Heart right ventricle (tissue), 16 donors: ENCODE results near the gene PTAFR. TPM values are rescaled to one million over a fixed set of nuclear protein-coding genes. Genes with fewer than 3 reads are reported as not detected.

Experiments
- ATAC-seq, 8 donors: fragments of 200-7000 bp; cut with Tn5 transposase; one replicate each; pipeline ENCODE4 v1.9.1; 2020; ENCODE audit warnings: mild to moderate bottlenecking in 8 of 8, moderate library complexity in 8 of 8, moderate number of reproducible peaks in 1 of 8
- DNase-seq, 2 donors: peaks; one replicate each; pipeline ENCODE4 v3.0.0-alpha.2; 2020
- H3K27ac ChIP-seq, 10 donors: fragments of 200-600 bp; sonication (generic) in 2 of 10; one replicate each; pipeline versions ENCODE4 v1.5.0 to v1.8.0; 2020 to 2022; ENCODE audit warnings: mild to moderate bottlenecking in 3 of 10
- H3K27me3 ChIP-seq, 7 donors: fragments of 200-600 bp; one replicate each; pipeline ENCODE4 v1.8.0; 2021 to 2022; ENCODE audit warnings: mild to moderate bottlenecking in 2 of 7
- H3K36me3 ChIP-seq, 9 donors: fragments of 200-600 bp; sonication (generic) in 1 of 9; one replicate each; pipeline versions ENCODE4 v1.5.0 to v1.8.0; 2020 to 2022; ENCODE audit warnings: mild to moderate bottlenecking in 2 of 9
- H3K4me1 ChIP-seq, 9 donors: fragments of 200-600 bp; sonication (generic) in 1 of 9; one replicate each; pipeline versions ENCODE4 v1.5.0 to v1.8.0; 2020 to 2022; ENCODE audit warnings: mild to moderate bottlenecking in 4 of 9
- H3K4me3 ChIP-seq, 10 donors: fragments of 200-600 bp; sonication (generic) in 2 of 10; one replicate each; pipeline versions ENCODE4 v1.5.0 to v1.8.0; 2020 to 2022; ENCODE audit warnings: mild to moderate bottlenecking in 7 of 10, moderate library complexity in 2 of 10
- H3K9me3 ChIP-seq, 11 donors: fragments of 200-600 bp in 10 of 11; sonication (generic) in 2 of 11; one replicate each; pipeline versions ENCODE4 v1.5.0 to v1.8.0; 2013 to 2022; ENCODE audit warnings: mild to moderate bottlenecking in 2 of 11, control low read depth in 1 of 11, moderate library complexity in 1 of 11
- CTCF ChIP-seq, 9 donors: fragments of 200-600 bp; sonication (generic) in 2 of 9; IDR thresholded peaks; one replicate each; pipeline versions ENCODE4 v1.5.0 to v1.8.0; 2021 to 2022; ENCODE audit warnings: antibody characterized with exemption in 9 of 9, mild to moderate bottlenecking in 5 of 9, moderate library complexity in 1 of 9
- WGBS, 2 donors: extraction: QIAGEN DNeasy Blood & Tissue Kit; methylation state at CpG; one replicate each; pipeline ENCODE4 v1.1.7; 2013; ENCODE audit warnings: inconsistent platforms in 1 of 2; 5-methylcytosine and 5-hydroxymethylcytosine counted together
- intact Hi-C, 10 donors: fragments of 100-400 bp; cut with DNase I; formaldehyde crosslinking; loops; one replicate each; pipeline versions ENCODE4 v1.11.1 to v1.14.2; 2022
- polyA plus RNA-seq, 2 donors: library from polyadenylated mRNA; stranded (reverse); fragments of 200-250 nt; gene quantifications; one replicate each; pipeline ENCODE4 v1.2.3, GENCODE V29; 2013
- total RNA-seq, 10 donors: library from RNA; stranded (reverse); fragmentation: NEBNext Ultra II Directional in 3 of 10; extraction: Animal tissue kit (Norgen Biotek cat#: 25700) in 3 of 10; gene quantifications; one replicate each; pipeline versions ENCODE4 v1.2.1 to v1.2.4, GENCODE V29; 2021 to 2023
- donor health status: Arrhythmogenic right ventricular cardiomyopathy.
- donor health status: ischemic (EF 13 %, LVEDD 7.1; RV severe dilation, severe dysfunction).
- donor health status: healthy with polysubstance abuse.
- donor health status: DM: no; HTN: yes; CAD: no.
- donor health status: DM: no; HTN: no; CAD: no.
- donor health status: ischemic (EF 25% LVEDD 6.9; RV normal size, moderate dysfunction).
- donor health status: ischemic (EF 25% LVEDD 5.7; RV mildly dilated, moderate dysfunction).
- donor health status: healthy.
- donor health status: DM: yes; HTN: yes; CAD: no.
- donor health status: Ischemic cardiomyopathy.
- donor health status: ischemic (EF 35%, LVEDD 5.7; RV mildly dilated, moderate dysfunction).
- donor health status: nonischemic (EF 11% LVEDD 7.7; RV severe dilation, severe dysfunction).
- donor health status: DM: yes; HTN: yes; CAD: no.
- donor health status: PGD.
- donor health status: ischemic (EF 29% LVEDD 5.4; RV normal size, mild dysfunction).
- donor health status: nonischemic (EF 23%, LVEDD 6.1; RV moderate dilation, normal function).

Gene PTAFR
- total and polyA plus RNA-seq, 12 donors: 0.73 to 13.4 (median 1.4) TPM

GRCh38 chr1:28119556-28119955 is 56.9 kb downstream of the PTAFR start:
- no peak overlapping the region for H3K4me3 ChIP-seq
- H3K36me3 ChIP-seq: no peaks in the 10 kb centered on the region
- peaks cover 0 to 31% (median 0%) of the 10 kb centered on the region in 9 donors for H3K4me1 ChIP-seq
- intact Hi-C loops: loop anchor here in 1 of 10 donors (10.0 kb wide), 1 partner anchor 55 kb away; the partner anchor contains the start of gene PTAFR
- H3K27ac ChIP-seq: no peak overlapping the region
- 95% methylated on average over 8 of the region's 8 CpGs for WGBS, 2 donors
- ATAC-seq (no peak), DNase-seq (no peak)
- H3K27me3 ChIP-seq: no peaks in the 10 kb centered on the region
- TF ChIP-seq CTCF (IDR thresholded peaks at IDR 0.05): no peak
- no peaks in the 10 kb centered on the region for H3K9me3 ChIP-seq

GRCh38 chr1:28118640-28119307 is 57.7 kb downstream of the PTAFR start:
- ATAC-seq: no peak
- no peak for TF ChIP-seq CTCF (IDR thresholded peaks at IDR 0.05)
- WGBS, 2 donors: 80 to 82% methylated on average over 5 of the region's 5 CpGs
- H3K4me1 ChIP-seq: peaks cover 0 to 38% (median 0%) of the 10 kb centered on the region in 9 donors
- H3K9me3 ChIP-seq: no peaks in the 10 kb centered on the region
- no peaks in the 10 kb centered on the region for H3K27me3 ChIP-seq
- DNase-seq: no peak
- H3K36me3 ChIP-seq: no peaks in the 10 kb centered on the region
- H3K4me3 ChIP-seq: no peak overlapping the region
- intact Hi-C loops: loop anchor here in 1 of 10 donors (10.0 kb wide), 1 partner anchor 56 kb away; the partner anchor contains the start of gene PTAFR
- H3K27ac ChIP-seq: no peak overlapping the region

- WGBS, 2 donors: 49 to 56% methylated on average over 4 of the region's 4 CpGs
- H3K4me3 ChIP-seq: no peak overlapping the region
- H3K27me3 ChIP-seq: no peaks in the 10 kb centered on the region
- no peak for ATAC-seq
- H3K4me1 ChIP-seq: peaks cover 0 to 58% (median 0%) of the 10 kb centered on the region in 9 donors
- no peak for TF ChIP-seq CTCF (IDR thresholded peaks at IDR 0.05)
- DNase-seq: no peak
- peak overlapping the region in 1 of 10 donors; percentile 87 for H3K27ac ChIP-seq
- H3K36me3 ChIP-seq: no peaks in the 10 kb centered on the region
- intact Hi-C loops: loop anchor here in 1 of 10 donors (10.0 kb wide), 1 partner anchor 60 kb away; the partner anchor contains the start of gene PTAFR
- H3K9me3 ChIP-seq: no peaks in the 10 kb centered on the region
Measured at GRCh38 chr1:28115267-28115666, 61.2 kb downstream of the PTAFR start.

GRCh38 chr1:28114844-28115243 is 61.6 kb downstream of the PTAFR start:
- WGBS, 2 donors: 84 to 88% methylated on average over 2 of the region's 2 CpGs
- TF ChIP-seq CTCF (IDR thresholded peaks at IDR 0.05): no peak
- DNase-seq: no peak
- no peaks in the 10 kb centered on the region for H3K36me3 ChIP-seq
- no peak overlapping the region for H3K4me3 ChIP-seq
- peak overlapping the region in 1 of 10 donors; percentile 87 for H3K27ac ChIP-seq
- no peaks in the 10 kb centered on the region for H3K27me3 ChIP-seq
- intact Hi-C loops: loop anchor here in 1 of 10 donors (10.0 kb wide), 1 partner anchor 60 kb away; the partner anchor contains the start of gene PTAFR
- no peaks in the 10 kb centered on the region for H3K9me3 ChIP-seq
- H3K4me1 ChIP-seq: peaks cover 0 to 60% (median 0%) of the 10 kb centered on the region in 9 donors
- ATAC-seq: no peak
